Measurements from ENCODE around the gene TCF7.

The TCF7 gene

DNA sequence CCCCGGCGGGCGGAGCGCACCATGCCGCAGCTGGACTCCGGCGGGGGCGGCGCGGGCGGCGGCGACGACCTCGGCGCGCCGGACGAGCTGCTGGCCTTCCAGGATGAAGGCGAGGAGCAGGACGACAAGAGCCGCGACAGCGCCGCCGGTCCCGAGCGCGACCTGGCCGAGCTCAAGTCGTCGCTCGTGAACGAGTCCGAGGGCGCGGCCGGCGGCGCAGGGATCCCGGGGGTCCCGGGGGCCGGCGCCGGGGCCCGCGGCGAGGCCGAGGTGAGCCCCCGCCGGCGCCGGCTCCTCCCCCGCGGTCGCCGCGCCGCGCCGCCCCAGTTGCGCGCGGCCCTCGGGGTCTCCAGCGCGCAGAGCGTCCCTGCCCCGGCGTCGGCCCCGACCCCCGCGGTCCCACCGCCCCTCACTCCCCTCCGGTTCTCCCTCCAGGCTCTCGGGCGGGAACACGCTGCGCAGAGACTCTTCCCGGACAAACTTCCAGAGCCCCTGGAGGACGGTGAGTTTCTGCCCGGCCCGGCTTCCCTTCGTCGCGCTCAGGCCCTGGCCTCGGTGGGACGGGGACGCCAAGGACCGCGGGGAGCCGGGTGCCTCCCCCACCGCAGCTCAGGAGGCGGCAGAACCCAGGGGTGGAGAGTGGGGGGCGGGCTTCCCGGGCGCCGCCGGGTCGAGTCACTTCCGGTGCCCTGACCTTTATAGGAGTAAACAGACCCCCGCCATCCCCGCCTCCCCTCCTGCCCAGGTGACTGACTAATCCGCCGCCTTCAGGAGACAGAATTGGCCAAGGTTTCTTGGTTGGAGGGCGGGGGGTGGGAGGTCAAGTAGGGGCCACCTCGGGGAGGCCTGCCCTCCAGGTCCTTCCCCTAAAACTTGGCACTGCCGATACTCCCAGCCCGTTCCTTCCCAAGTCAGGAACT lies 665 bp downstream of the TCF7 start:
- DNase-seq, result peak; percentile 73

GRCh38 chr5:134115806-134116175 lies 1.3 kb downstream of the TCF7 start:
- DNase-seq, result no peak

DNA sequence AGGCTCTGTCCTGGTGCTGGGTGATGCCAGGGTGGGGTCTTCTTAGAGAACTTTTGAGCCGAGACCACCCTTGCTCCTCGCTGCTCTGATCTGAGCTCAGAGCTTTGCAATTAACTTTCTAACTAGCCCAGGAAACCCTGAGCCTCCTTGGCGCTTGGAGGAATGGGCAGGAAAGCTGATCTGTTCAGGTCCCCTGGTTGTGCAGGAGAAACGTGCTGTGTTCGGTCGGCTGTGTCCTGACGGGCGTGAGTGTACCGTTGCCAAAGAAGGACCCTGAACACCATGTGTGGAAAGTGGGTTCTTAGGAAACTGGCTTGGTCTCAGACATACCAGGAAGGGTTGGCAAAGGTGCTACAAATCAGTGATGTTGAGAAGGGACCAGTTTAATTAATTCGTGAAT lies 1.8 kb downstream of the TCF7 start:
- DNase-seq, result no peak

GRCh38 chr5:134116789-134117761 lies 2.6 kb downstream of the TCF7 start:
- no peak for DNase-seq

DNA sequence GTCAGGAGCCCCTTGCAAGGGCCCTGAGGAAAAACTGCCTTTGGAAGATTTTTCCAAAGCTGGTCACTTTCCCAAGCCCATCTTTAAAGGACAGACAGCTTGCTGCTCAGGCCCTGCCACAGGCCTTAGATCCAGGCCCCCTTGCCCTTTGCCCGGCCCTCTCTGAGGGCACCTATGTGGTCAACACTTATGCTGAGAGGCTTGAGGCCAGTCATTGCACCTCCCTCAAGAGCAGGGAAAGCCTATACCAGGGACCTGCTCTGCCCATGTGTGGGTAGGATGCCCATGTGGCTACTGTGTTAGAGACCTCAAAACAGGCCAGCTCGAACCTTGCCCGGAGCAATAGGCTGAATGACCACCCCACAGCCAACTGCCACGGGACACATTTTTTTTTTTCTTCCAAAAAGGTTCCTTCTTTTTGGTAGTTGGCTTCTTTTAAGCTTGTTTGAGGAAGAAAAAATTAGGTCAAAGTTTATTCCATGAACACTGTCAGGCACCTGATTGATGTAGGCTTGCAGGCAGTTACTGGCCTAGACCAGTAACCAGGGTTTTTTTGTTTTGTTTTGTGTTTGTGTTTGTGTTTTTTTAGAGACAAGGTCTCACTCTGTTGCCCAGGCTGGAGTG lies 3.8 kb downstream of the TCF7 start:
- DNase-seq, result no peak

GRCh38 chr5:134119720-134120119 lies 5.2 kb downstream of the TCF7 start:
- no peak for DNase-seq

DNA sequence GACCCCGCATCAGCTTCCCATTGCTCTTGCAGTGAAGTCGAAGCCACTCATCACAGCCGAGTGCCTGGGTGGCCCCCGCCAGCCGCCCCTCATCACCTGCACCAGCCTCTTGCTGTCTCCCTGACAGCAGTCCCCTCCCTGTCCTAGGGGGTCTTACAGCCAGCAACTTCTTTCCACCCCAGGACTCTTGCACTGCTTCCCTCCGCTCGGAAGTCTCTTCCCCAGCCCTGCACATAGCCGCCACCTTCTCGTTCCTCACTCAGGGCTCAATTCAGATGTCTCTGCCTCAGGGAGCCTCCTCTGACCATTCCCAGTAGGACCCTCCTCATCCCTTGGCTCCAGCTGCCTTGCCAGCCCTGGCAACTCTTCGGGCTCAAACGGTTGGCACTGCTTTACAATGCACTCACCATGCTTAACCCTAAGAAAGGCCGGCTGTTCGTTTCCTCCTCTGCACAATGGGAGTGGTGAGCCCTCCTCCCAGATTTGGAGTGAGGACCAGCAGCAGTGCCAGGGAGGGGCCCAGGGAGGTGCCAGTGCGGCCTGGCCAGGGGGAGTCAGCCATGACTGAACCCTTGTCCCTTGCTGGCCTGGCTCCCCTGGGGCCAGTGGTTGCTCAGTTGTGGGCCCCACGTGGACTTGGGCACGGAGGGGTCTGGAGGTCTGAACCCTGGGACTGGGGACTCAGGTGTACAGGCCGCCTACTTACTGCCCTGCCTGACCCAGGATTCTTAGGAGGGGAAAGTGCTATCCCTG lies 6.1 kb downstream of the TCF7 start:
- no peak for DNase-seq

DNA sequence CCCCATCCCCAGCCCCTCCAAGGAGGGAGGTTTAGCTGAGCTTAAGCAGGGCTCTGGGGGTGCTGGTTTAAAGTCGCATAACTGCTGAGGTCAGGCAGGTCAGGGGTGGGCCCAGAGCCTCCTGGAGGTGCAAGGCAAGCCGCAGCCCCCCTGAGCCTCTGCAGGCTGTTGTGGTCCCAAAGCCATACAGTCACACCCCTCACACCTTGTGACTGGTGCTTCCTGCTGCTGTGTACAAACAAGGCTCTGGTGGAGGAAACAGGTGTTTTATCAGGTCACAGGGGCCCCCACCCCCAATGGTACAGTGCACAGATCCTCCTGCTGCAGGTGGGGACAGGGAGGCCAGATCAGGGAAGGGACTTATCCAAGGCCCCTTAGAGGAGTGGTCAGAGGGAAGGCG lies 8.0 kb downstream of the TCF7 start:
- no peak for DNase-seq

GRCh38 chr5:134123360-134123759 lies 8.9 kb downstream of the TCF7 start:
- no peak for DNase-seq

DNA sequence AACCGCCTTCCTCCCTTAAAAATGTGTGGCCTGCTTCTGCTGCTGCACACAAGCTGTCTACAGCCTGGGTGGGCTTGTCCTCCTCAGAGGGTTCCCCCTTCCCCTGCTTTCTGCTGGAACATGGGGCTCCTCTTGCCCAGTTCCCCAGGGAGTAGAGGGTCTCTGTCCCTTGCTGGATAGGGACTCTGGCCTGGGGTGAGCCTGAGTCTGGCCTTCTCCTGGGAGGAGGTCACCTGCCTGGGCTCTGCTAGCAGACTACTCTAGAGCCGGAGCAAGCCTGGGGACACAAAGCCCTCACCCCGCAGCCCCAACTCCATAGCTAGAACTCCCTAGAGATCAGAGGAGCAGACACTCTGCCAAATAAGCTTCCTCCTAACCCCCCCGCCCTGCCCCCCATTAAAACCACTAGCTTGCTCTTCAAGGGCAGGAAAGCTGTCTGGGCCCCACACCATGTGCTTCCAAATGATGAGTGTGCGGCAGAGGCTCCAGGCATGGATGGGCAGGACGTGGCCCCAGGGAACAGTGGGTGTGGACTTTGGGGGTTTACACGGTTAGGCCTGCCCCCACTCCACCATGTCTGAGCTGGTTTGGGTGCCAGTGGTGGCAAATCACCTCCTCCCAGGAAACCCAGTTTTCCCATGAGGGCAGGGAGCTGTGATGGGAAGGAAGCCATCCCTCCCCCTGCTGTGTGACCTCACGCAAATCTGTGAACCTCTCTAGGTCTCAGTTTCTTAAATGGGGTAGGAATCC lies 10.0 kb downstream of the TCF7 start:
- DNase-seq, result no peak

DNA sequence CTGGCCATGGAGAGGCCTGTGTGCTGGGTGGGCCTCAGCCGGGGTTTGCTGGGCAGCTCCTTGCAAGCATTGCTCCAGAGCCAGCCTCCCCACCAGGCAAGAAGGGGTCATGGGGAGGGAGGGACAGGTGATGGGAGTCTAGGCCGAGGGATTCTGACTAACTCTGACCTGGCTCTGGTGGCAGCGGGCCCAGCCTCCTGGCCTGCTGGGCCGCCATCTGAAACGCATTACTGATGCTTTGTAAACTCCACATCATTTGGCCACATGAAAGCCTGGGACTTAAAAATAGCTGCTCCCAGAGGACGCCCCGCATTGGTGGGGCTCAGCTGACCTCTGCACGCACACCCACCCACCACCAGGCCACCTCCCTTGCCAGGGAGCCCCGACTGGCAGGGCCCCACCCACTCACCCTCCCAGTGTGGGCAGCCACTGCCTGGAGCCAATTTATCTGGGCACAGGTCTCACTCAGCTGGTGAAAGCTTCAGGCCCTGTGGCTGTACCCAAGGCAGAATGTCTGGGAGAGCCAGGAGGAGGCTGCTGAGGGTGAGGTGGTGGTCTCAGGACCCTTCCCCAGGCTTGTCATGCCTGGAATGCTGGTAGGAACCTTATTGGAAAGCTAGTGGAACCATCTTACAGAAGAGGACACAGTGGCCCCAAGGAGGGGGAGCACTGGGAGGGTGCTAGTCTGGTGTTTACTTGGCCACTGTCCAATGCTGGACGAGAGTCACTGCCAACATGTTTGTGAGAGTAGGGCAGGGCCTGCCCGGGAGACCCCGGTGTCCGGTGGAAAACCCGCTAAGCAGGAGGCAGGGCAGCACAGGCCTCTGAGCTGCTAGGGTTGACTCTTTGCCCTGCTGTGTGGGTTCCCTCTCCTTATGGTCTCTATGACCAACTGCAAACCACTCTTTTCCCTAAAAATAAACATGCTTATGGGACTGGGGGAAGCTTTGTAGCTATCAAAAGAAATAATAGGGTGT lies 10.8 kb downstream of the TCF7 start:
- DNase-seq, result no peak

GRCh38 chr5:134127376-134127861 lies 12.9 kb downstream of the TCF7 start:
- DNase-seq, result no peak

- DNase-seq, result no peak
These were observed 13.6 kb downstream of the TCF7 start for GRCh38 chr5:134127988-134128647.

GRCh38 chr5:134128648-134128995 lies 14.1 kb downstream of the TCF7 start:
- no peak for DNase-seq

DNA sequence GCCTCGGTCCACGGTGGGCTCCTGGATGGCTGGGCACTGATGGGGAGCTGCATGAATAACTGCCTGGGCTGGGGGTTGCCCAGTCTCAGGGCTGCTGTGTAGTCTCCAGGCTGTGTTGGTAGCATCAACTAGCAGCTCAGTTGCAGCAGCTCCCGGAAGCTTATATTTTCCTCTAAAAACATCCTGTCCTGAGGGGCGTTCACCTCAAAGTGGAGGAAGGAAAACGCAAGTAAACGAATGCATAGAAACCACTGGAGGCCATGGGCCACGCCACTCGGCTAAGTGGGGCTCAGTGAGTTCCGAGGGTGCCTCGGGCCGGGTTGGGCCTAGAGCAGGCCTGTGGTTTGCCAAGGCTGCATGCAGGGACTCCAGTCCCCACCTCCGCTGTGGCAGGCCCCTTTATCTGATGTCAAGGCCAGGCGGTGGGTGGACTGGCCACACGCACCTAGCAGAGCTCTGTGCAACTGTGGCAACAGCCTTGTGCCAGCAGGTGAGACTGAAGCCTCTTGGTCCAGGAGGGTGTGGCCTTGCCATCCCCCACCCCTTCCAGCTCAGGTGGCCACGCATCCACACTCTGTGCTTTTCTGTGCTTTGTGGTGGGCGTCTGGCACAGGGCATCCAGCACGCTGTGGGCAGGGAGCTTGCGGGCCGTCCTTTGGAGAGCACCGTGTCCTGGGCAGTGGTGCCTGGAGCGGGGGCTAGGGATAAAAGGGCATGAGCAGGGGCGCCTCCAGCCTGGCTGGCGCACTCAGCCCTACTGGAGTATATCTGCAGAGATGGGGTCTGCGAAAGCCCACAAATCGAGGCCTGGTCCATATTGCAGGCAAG lies 15.1 kb downstream of the TCF7 start:
- DNase-seq, result no peak

DNA sequence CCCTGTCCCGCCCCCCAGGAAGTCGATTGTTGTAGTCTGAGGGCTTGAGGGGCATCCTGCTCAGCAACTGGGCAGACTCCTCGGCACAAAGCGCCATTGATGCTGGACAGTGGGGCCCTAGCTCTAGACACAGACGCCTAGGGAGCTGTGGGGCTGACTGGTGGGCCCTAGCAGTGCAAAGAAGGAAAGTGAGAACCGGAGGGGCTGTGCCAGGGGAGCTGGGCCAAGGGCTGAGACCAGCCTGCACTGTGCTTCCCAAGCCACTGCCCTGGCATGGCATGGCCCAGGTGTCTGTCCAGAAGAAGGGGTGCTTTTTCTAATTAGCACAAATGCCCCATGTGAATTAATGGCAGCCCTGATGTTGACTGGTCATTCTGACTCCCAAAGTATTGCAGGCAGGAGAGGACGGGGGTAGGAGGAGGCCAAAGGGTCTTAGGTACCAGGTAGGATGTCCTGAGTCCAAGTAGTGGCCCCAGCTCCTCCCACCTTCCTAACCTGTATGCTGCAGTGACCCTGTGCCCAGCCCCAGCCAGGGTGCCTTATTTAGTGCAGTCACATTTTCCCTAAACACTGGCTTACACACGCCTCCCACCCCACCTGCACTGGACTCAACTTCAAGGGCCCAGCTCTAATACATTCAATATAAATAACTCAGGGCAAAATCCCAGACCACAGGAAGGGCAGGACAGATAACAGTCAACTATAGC lies 15.9 kb downstream of the TCF7 start:
- no peak for DNase-seq

- DNase-seq, result no peak
These were observed 16.7 kb downstream of the TCF7 start for GRCh38 chr5:134131165-134131564.
